K562 (cell line): ENCODE results near the gene TNIP1. TPM values are rescaled to one million over a fixed set of nuclear protein-coding genes. Genes with fewer than 3 reads are reported as not detected.

Experiments
- ATAC-seq: fragments of 200-7000 bp; cut with Tn5 transposase; 3 replicates; pipeline ENCODE4 v1.9.1; 2020; ENCODE audit warnings: moderate library complexity
- BruUV-seq: library from RNA; stranded (reverse); fragments of 400-500 nt; replicated peaks from 2 replicates; lab custom pipeline; 2021; lab: Mats Ljungman, UMichigan
- CTCF ChIA-PET: fragments of 300-600 bp; formaldehyde crosslinking; extraction: SDS; loops from one replicate; lab custom pipeline; 2021; ENCODE audit warnings: low intra/inter-chr PET ratio; lab: Yijun Ruan, JAX
- POLR2A ChIA-PET: fragments of 300-600, 350-650 bp; sonication (Branson Sonifier 250); formaldehyde crosslinking; extraction: SDS; loops from one replicate; lab custom pipeline; 2021; ENCODE audit warnings: antibody characterized with exemption, inconsistent platforms; lab: Yijun Ruan, JAX
- DNase-seq, 4 experiments: peaks; one replicate each; pipeline versions ENCODE4 v3.0.0 to v3.0.0-alpha.2; 2011 to 2018; ENCODE audit warnings: low spot score in 3 of 4, mixed read lengths in 3 of 4; ENCODE audit errors: extremely low read depth in 1 of 4
- FAIRE-seq: peaks from 2 replicates; lab custom pipeline; 2011; peaks lifted over from hg19 to GRCh38; lab: Jason Lieb, UNC
- H2AFZ ChIP-seq: 2 replicates; pipeline ENCODE4 v1.6.0; 2011; ENCODE audit warnings: low read depth, low read length, control low read depth, inconsistent platforms
- H3K27ac ChIP-seq: fragments of 200-600 bp; 3 replicates; pipeline ENCODE4 v1.8.0; 2011; ENCODE audit warnings: low read depth, mild to moderate bottlenecking, control low read depth, inconsistent platforms, low read length, moderate library complexity, mixed read lengths; ENCODE audit errors: extremely low read depth
- H3K27me3 ChIP-seq, 2 experiments: fragments of 300-600 bp in 1 of 2; 2 replicates in 1 of 2; 3 replicates in 1 of 2; pipeline versions ENCODE4 v1.6.0 to v1.8.0; 2011; ENCODE audit warnings: inconsistent platforms in 2 of 2, low read length in 2 of 2, mild to moderate bottlenecking in 1 of 2, mixed read lengths in 1 of 2, moderate library complexity in 1 of 2; ENCODE audit not compliant: control insufficient read depth in 2 of 2, insufficient read depth in 2 of 2
- H3K36me3 ChIP-seq: fragments of 300-600 bp; 3 replicates; pipeline ENCODE4 v1.8.0; 2011; ENCODE audit warnings: mild to moderate bottlenecking, low read length, inconsistent platforms; ENCODE audit not compliant: control insufficient read depth, insufficient read depth
- H3K4me1 ChIP-seq, 2 experiments: fragments of 200-600 bp in 1 of 2; replicated peaks in 1 of 2; 2 replicates in 1 of 2; 3 replicates in 1 of 2; pipeline versions ENCODE4 v1.5.1 to v1.8.0; 2011; ENCODE audit warnings: inconsistent platforms in 2 of 2, low read length in 2 of 2, mild to moderate bottlenecking in 1 of 2, mixed read lengths in 1 of 2, moderate library complexity in 1 of 2; ENCODE audit not compliant: control insufficient read depth in 2 of 2, insufficient read depth in 2 of 2
- H3K4me2 ChIP-seq: 2 replicates; pipeline ENCODE4 v1.6.1; 2011; ENCODE audit warnings: low read length, control low read depth, inconsistent platforms, mixed read lengths; ENCODE audit not compliant: insufficient read depth
- H3K4me3 ChIP-seq: fragments of 200-600 bp; sonication (generic), shearing (Covaris generic); 2 replicates; pipeline ENCODE4 v1.5.1; 2016; ENCODE audit warnings: control low read depth, inconsistent platforms
- H3K79me2 ChIP-seq: fragments of 200-600 bp; 3 replicates; pipeline ENCODE4 v1.8.0; 2011; ENCODE audit warnings: low read length, inconsistent platforms; ENCODE audit not compliant: control insufficient read depth, insufficient read depth
- H3K9ac ChIP-seq, 2 experiments: 2 replicates each; pipeline versions ENCODE4 v1.6.0 to v1.6.1; 2011; ENCODE audit warnings: low read depth in 2 of 2, low read length in 2 of 2, control low read depth in 1 of 2, inconsistent platforms in 1 of 2, mild to moderate bottlenecking in 1 of 2, mixed read lengths in 1 of 2; ENCODE audit not compliant: insufficient read depth in 1 of 2
- H3K9me1 ChIP-seq: one replicate; pipeline ENCODE4 v1.6.0; 2011; ENCODE audit warnings: inconsistent platforms, mild to moderate bottlenecking, low read length, moderate library complexity; ENCODE audit not compliant: control insufficient read depth, insufficient read depth
- H3K9me3 ChIP-seq: replicated peaks from 2 replicates; pipeline ENCODE4 v1.5.1; 2011; ENCODE audit warnings: low read depth, low read length, inconsistent platforms; ENCODE audit not compliant: control insufficient read depth, insufficient read depth
- H4K20me1 ChIP-seq: replicated peaks from 2 replicates; pipeline ENCODE4 v1.6.1; 2011; ENCODE audit warnings: low read length, inconsistent platforms, mixed read lengths; ENCODE audit not compliant: control insufficient read depth, insufficient read depth
- ARHGAP35 ChIP-seq: fragments of 450-650 bp; IDR thresholded peaks from 2 replicates; pipeline ENCODE4 v1.6.1; 2018; ENCODE audit not compliant: partially characterized antibody
- BCOR ChIP-seq: fragments of 450-650 bp; IDR thresholded peaks from 2 replicates; pipeline ENCODE4 v1.6.1; 2016
- CBX5 ChIP-seq: IDR thresholded peaks from 2 replicates; pipeline ENCODE4 v1.6.1; 2014; ENCODE audit warnings: low read depth, borderline replicate concordance
- CEBPG ChIP-seq, 3 experiments: fragments of 200-800 bp in 1 of 3; sonication (Bioruptor generic) in 1 of 3; sonication (generic) in 1 of 3; formaldehyde crosslinking in 1 of 3; IDR thresholded peaks in 2 of 3; conservative IDR thresholded peaks in 1 of 3; 2 replicates each; pipeline versions ENCODE4 v1.6.1 to v1.8.0; 2016 to 2022; ENCODE audit warnings: missing compliant biosample characterization in 2 of 3, missing genetic modification characterization in 2 of 3, mild to moderate bottlenecking in 1 of 3, missing genetic modification reagents in 1 of 3
- ETV5 ChIP-seq: sonication (generic); formaldehyde crosslinking; IDR thresholded peaks from 2 replicates; pipeline ENCODE4 v1.4.0; 2020; ENCODE audit warnings: low read depth, mild to moderate bottlenecking, missing genetic modification reagents
- HMGXB4 ChIP-seq: sonication (generic); formaldehyde crosslinking; IDR thresholded peaks from 2 replicates; pipeline ENCODE4 v1.8.1; 2023; ENCODE audit warnings: mild to moderate bottlenecking, missing genetic modification reagents
- KLF6 ChIP-seq: fragments of 250-450 bp; sonication (Bioruptor Pico); IDR thresholded peaks from 2 replicates; pipeline ENCODE4 v1.4.0; 2020; ENCODE audit warnings: mild to moderate bottlenecking, moderate library complexity, borderline replicate concordance
- MAFK ChIP-seq: IDR thresholded peaks from 2 replicates; pipeline ENCODE4 v1.6.1; 2011; ENCODE audit warnings: low read length, improper control_type of control experiment
- MEIS2 ChIP-seq: fragments of 450-650 bp; IDR thresholded peaks from 2 replicates; pipeline ENCODE4 v1.6.1; 2014; ENCODE audit warnings: mild to moderate bottlenecking; ENCODE audit not compliant: partially characterized antibody
- RBFOX2 ChIP-seq: fragments of 200-400 bp; formaldehyde crosslinking; IDR thresholded peaks from 2 replicates; pipeline ENCODE4 v1.6.1; 2017; ENCODE audit warnings: low read depth, mild to moderate bottlenecking, low read length, moderate library complexity
- SUPT5H ChIP-seq: fragments of 450-650 bp; IDR thresholded peaks from 2 replicates; pipeline ENCODE4 v1.6.1; 2016
- ZNF436 ChIP-seq: fragments of 250-450, 450-650 bp; sonication (Bioruptor Pico); formaldehyde crosslinking; IDR thresholded peaks from 2 replicates; pipeline ENCODE4 v1.7.0; 2020; ENCODE audit warnings: mild to moderate bottlenecking
- WGBS: fragments of 100-300 bp; shearing (Covaris generic); methylation state at CpG from one replicate; pipeline ENCODE4 v1.1.6; 2016; ENCODE audit warnings: low coverage, mixed read lengths; ENCODE audit not compliant: insufficient coverage; ENCODE audit errors: missing lambda C conversion rate; 5-methylcytosine and 5-hydroxymethylcytosine counted together
- in situ Hi-C: fragments of 300-500 bp; cut with MboI; formaldehyde crosslinking; loops from 4 replicates; pipeline ENCODE4 v1.15.0; 2018; ENCODE audit warnings: inconsistent platforms, mixed read lengths
- intact Hi-C: fragments of 100-400 bp; cut with micrococcal nuclease; formaldehyde crosslinking; loops from 2 replicates; pipeline ENCODE4 v1.14.2; 2022
- polyA plus RNA-seq, 8 experiments: library from polyadenylated mRNA; depleted of rRNA in 4 of 8; stranded (reverse) in 5 of 8; unstranded in 3 of 8; fragments of >200 nt; fragmentation: Nextera tagmentation in 2 of 8; fragmentation: Illumina TruSeq in 1 of 8; extraction: Ambion mirVana in 2 of 8; extraction: Trizol in 1 of 8; gene quantifications; 2 replicates each; pipeline versions ENCODE4 v1.2.1 to v1.2.3, GENCODE V29; 2011 to 2014; ENCODE audit warnings: inconsistent platforms in 1 of 8, missing spikeins in 1 of 8
- total RNA-seq, 7 experiments: library from RNA; depleted of rRNA in 6 of 7; stranded (reverse); fragments of >200 nt in 6 of 7; fragmentation: Illumina TruSeq in 2 of 7; extraction: Trizol in 2 of 7; gene quantifications; 2 replicates each; pipeline versions ENCODE4 v1.2.1 to v1.2.3, GENCODE V29; 2011 to 2021; ENCODE audit warnings: low replicate concordance in 1 of 7

The TNIP1 gene
- total and polyA plus RNA-seq, 9 of the 15 experiments (the other 6 are each of a cell fraction or from before 2014, with no cell fraction given), result 0.46 to 41.0 (median 24.6) TPM

- CTCF ChIA-PET, result no interaction called here
- FAIRE-seq (no peak), ATAC-seq (no peak), DNase-seq (no peak)
- Histone ChIP-seq H3K4me3 (no peak overlapping the region), H3K4me1 (peaks cover 0 to 4% of the 10 kb centered on the region in 2 experiments; a peak in 1 of 5 replicates), H3K4me2 (no peak overlapping the region), H3K27ac (no peak overlapping the region), H3K79me2 (no peaks in the 10 kb centered on the region), H3K27me3 (no peaks in the 10 kb centered on the region), H2AFZ (no peak overlapping the region), H4K20me1 (no peaks in the 10 kb centered on the region), H3K36me3 (peaks cover 91% of the 10 kb centered on the region; the same call in 2 of the 3 replicates), H3K9me3 (no peaks in the 10 kb centered on the region), H3K9me1 (peaks cover 5% of the 10 kb centered on the region), H3K9ac (no peak overlapping the region)
- no TSS peak for BruUV-seq
- intact Hi-C loops, result no loop called here
- in situ Hi-C loops, result no loop called here
- WGBS, result 94% methylated on average over 8 of the region's 8 CpGs
- POLR2A ChIA-PET, result interaction anchor here (0.7 to 1.1 kb wide), 2 partner anchors 10 to 22 kb away, joined by 3 to 4 read pairs; no protein-coding TSS in a partner anchor
- TF ChIP-seq BCOR, result no peak
- no peak for TF ChIP-seq RBFOX2
- no peak for TF ChIP-seq CBX5
- TF ChIP-seq MAFK, result no peak
- no peak for TF ChIP-seq ARHGAP35
- TF ChIP-seq KLF6 (CRISPR knock-in tag), result no peak
- no peak for TF ChIP-seq MEIS2
- TF ChIP-seq ZNF436 (CRISPR knock-in tag), result no peak
- TF ChIP-seq SUPT5H, result no peak
- TF ChIP-seq CEBPG (CRISPR knock-in tag; IDR thresholded peaks at IDR 0.05), result no peak
- no peak for TF ChIP-seq CEBPG (tag; conservative IDR thresholded peaks at IDR 0.05 in 1 of 2, IDR thresholded peaks at IDR 0.05 in 1 of 2)
- no peak for TF ChIP-seq ETV5 (CRISPR knock-in tag)
- TF ChIP-seq HMGXB4 (CRISPR knock-in tag), result no peak
Measured at GRCh38 chr5:151038412-151038745, 42.5 kb downstream of the TNIP1 start.
